ENCODE data around the gene WIPF1.

Gene WIPF1

GRCh38 chr2:174535083-174535482, 62.5 kb downstream of the WIPF1 start:
- TF ChIP-seq CTCF (IDR thresholded peaks at IDR 0.05; ENCODE audit: low read depth, low read length), result no peak
- in situ Hi-C loops (cut with HindIII; ENCODE audit: low sequenced_read_pairs), result no loop called here

GRCh38 chr2:174529916-174530315, 67.7 kb downstream of the WIPF1 start:
- no peak for DNase-seq (ENCODE audit: low read depth, low spot score)
- in situ Hi-C loops (cut with HindIII; ENCODE audit: low sequenced_read_pairs), result no loop called here
- no peak overlapping the region for H3K4me3 ChIP-seq (ENCODE audit: low read depth, low read length)
- TF ChIP-seq CTCF (IDR thresholded peaks at IDR 0.05; ENCODE audit: low read depth, low read length), result no peak

More at GRCh38 chr2:174535083-174535482, 62.5 kb downstream of the WIPF1 start:
- H3K4me3 ChIP-seq (ENCODE audit: low read depth, low read length), result no peak overlapping the region
- no peak for DNase-seq (ENCODE audit: low read depth, low spot score)

GRCh38 chr2:174527959-174528358, 69.6 kb downstream of the WIPF1 start:
- in situ Hi-C loops (cut with HindIII; ENCODE audit: low sequenced_read_pairs), result no loop called here
- TF ChIP-seq CTCF (IDR thresholded peaks at IDR 0.05; ENCODE audit: low read depth, low read length), result no peak
- DNase-seq (ENCODE audit: low read depth, low spot score), result no peak
- no peak overlapping the region for H3K4me3 ChIP-seq (ENCODE audit: low read depth, low read length)

- H3K4me3 ChIP-seq (ENCODE audit: low read depth, low read length), result no peak overlapping the region
- in situ Hi-C loops (cut with HindIII; ENCODE audit: low sequenced_read_pairs), result no loop called here
- no peak for DNase-seq (ENCODE audit: low read depth, low spot score)
- TF ChIP-seq CTCF (IDR thresholded peaks at IDR 0.05; ENCODE audit: low read depth, low read length), result no peak
Measured at GRCh38 chr2:174527101-174527721, 70.4 kb downstream of the WIPF1 start.

GRCh38 chr2:174524527-174524926, 73.1 kb downstream of the WIPF1 start:
- no peak for DNase-seq (ENCODE audit: low read depth, low spot score)
- H3K4me3 ChIP-seq (ENCODE audit: low read depth, low read length), result no peak overlapping the region
- in situ Hi-C loops (cut with HindIII; ENCODE audit: low sequenced_read_pairs), result no loop called here
- no peak for TF ChIP-seq CTCF (IDR thresholded peaks at IDR 0.05; ENCODE audit: low read depth, low read length)

GRCh38 chr2:174522553-174522952, 75.1 kb downstream of the WIPF1 start:
- TF ChIP-seq CTCF (IDR thresholded peaks at IDR 0.05; ENCODE audit: low read depth, low read length), result peak; percentile 11
- no peak overlapping the region for H3K4me3 ChIP-seq (ENCODE audit: low read depth, low read length)
- DNase-seq (ENCODE audit: low read depth, low spot score), result no peak
- in situ Hi-C loops (cut with HindIII; ENCODE audit: low sequenced_read_pairs), result no loop called here
